Activated CD4-positive, alpha-beta memory T cell treated with anti-CD3 and anti-CD28 coated beads for 36 hours (primary cell): Measurements from ENCODE around the gene SBF1. TPM values are rescaled to one million over a fixed set of nuclear protein-coding genes. Genes with fewer than 3 reads are reported as not detected.

ENCODE experiments used
- CTCF ChIA-PET: fragments of 350-600 bp; sonication (Branson Sonifier 250); formaldehyde crosslinking; loops from one replicate; lab custom pipeline; 2021; ENCODE audit warnings: antibody characterized with exemption, inconsistent platforms; lab: Charles Lee
- POLR2A ChIA-PET: fragments of 350-600 bp; sonication (Branson Sonifier 250); formaldehyde crosslinking; loops from one replicate; lab custom pipeline; 2021; ENCODE audit warnings: antibody characterized with exemption; lab: Charles Lee
- DNase-seq: peaks from one replicate; pipeline ENCODE4 v3.0.0-alpha.2; 2020
- H3K27ac Mint-ChIP-seq: one replicate; pipeline ENCODE4 v1.8.0; 2021; ENCODE audit warnings: mixed read lengths
- H3K27me3 Mint-ChIP-seq: one replicate; pipeline ENCODE4 v1.8.0; 2021; ENCODE audit warnings: mixed read lengths
- H3K36me3 Mint-ChIP-seq: one replicate; pipeline ENCODE4 v1.8.0; 2021; ENCODE audit warnings: mixed read lengths
- H3K4me1 Mint-ChIP-seq: one replicate; pipeline ENCODE4 v1.8.0; 2021; ENCODE audit warnings: low read depth, mixed read lengths
- H3K4me3 Mint-ChIP-seq: one replicate; pipeline ENCODE4 v1.8.0; 2021; ENCODE audit warnings: mild to moderate bottlenecking, mixed read lengths
- H3K9me3 Mint-ChIP-seq: one replicate; pipeline ENCODE4 v1.8.0; 2021; ENCODE audit warnings: mixed read lengths
- intact Hi-C: fragments of 100-400 bp; cut with micrococcal nuclease; formaldehyde crosslinking; loops from one replicate; pipeline ENCODE4 v1.15.1; 2023
- total RNA-seq, 2 experiments: library from RNA; stranded (reverse); gene quantifications; one replicate each; pipeline ENCODE4 v1.2.3, GENCODE V29; 2021

SBF1 gene
- total RNA-seq, 2 experiments from 2014 or later = 110 to 112 TPM

DNA sequence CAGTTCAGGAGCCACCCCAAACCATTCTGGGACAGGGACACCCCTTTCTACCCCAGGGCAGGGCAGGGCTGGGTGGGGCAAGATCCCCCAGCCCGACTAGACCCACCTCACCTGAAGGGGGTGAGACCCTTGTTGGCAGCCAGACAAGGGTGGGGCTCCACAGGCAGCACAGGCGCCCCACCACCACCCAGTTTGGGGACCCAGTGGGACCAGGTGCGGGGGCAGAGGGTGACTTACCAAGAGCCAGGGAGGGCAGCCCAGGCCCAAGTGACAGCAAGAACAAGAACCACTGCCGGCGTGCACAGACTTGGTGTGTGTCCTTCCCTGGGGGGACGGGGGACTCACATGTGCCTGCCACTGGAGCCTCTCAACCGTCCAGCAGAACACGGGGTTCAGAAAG lies 8.7 kb upstream of the SBF1 start:
- POLR2A ChIA-PET = no interaction called here

DNA sequence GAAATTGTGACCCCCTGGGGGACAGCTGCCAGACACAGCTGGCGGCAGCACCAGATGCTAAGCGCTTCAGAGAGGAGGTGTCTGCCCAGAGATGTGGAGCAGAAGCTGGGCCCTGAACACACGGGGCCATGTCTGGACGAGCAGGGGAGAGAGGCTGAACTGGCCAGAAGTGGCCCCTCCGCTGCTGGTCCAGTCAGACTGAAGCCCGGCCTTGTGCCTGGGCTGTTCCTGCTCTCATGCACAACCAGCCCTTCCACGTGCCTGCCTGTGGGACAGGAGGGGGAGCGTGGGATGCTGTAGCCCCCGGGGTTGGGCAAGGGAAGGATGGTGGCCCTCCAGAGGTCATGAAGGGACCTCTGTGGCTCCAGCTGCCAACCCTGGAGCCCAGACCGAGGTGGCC lies 8.3 kb upstream of the SBF1 start:
- no peak for DNase-seq
- Mint-ChIP-seq H3K4me3 (peak overlapping the region; percentile 32), H3K36me3 (peaks cover 2% of the 10 kb centered on the region), H3K9me3 (no peaks in the 10 kb centered on the region), H3K27me3 (peaks cover 3% of the 10 kb centered on the region), H3K27ac (no peak overlapping the region), H3K4me1 (peaks cover 3% of the 10 kb centered on the region)
- intact Hi-C loops = no loop called here
- POLR2A ChIA-PET = interaction anchor here (1.5 kb wide), 1 partner anchor 12 kb away, joined by 3 read pairs; no protein-coding TSS in a partner anchor
- CTCF ChIA-PET = no interaction called here

More for the DNA sequence above, 8.7 kb upstream of the SBF1 start:
- peaks cover 3% of the 10 kb centered on the region for H3K4me1 Mint-ChIP-seq
- no peak overlapping the region for H3K27ac Mint-ChIP-seq
- intact Hi-C loops = no loop called here
- H3K36me3 Mint-ChIP-seq = peaks cover 2% of the 10 kb centered on the region
- DNase-seq = no peak
- peaks cover 3% of the 10 kb centered on the region for H3K27me3 Mint-ChIP-seq
- no peaks in the 10 kb centered on the region for H3K9me3 Mint-ChIP-seq
- CTCF ChIA-PET = no interaction called here
- no peak overlapping the region for H3K4me3 Mint-ChIP-seq

DNA sequence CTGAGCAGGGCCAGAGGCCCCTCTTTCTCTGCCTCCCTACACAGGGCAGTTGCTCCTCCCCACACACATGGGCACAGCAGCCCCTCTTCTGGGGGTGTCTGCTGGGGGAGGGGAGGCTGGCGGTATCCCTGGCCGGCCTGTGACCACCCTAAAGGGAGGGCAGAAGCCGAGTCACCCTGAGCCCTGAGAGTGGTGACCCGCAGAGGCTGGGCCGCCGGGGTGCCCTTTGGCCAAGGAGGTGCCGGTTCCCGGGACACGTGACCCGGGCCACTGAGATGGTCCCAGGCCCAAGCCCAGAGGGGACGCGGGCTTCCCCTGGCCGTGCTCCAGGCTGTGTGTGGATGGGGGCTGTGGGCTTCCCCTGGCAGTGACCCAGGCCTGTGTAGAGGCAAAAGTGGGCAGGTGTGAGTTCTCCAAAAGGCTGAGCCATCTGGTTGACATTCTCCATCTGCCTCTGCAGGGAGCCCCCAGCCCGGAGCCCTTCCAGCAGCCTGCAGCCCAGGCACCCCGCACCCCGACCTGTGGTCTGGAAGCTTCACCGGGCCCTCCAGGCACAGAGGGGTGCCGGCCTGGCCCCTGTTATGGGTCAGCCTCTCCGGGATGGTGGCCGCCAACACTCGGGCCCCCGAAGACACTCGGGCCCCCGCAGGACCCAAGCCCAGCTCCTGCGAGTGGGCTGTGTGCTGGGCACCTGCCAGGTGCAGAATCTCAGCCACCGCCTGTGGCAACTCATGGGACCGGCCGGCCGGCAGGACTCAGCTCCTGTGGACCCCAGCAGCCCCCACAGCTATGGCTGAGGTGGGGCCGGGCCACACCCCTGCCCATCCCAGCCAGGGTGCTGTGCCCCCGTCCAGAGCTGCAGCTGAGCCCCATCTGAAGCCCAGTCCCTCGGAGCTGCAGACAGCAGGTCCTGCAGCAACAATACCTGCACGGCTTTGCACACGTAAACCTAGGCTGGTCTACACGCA lies 7.6 kb upstream of the SBF1 start:
- Mint-ChIP-seq H3K36me3 (peaks cover 2% of the 10 kb centered on the region), H3K27ac (no peak overlapping the region), H3K9me3 (no peaks in the 10 kb centered on the region), H3K4me1 (peaks cover 3% of the 10 kb centered on the region), H3K4me3 (peak overlapping the region; percentile 79), H3K27me3 (peaks cover 3% of the 10 kb centered on the region)
- intact Hi-C loops = no loop called here
- no peak for DNase-seq
- ChIA-PET POLR2A (interaction anchor here (1.5 kb wide), 1 partner anchor 12 kb away, joined by 3 read pairs; no protein-coding TSS in a partner anchor), CTCF (interaction anchor here (2.7 kb wide), 1 partner anchor 15 kb away, joined by 15 read pairs; no protein-coding TSS in a partner anchor)

DNA sequence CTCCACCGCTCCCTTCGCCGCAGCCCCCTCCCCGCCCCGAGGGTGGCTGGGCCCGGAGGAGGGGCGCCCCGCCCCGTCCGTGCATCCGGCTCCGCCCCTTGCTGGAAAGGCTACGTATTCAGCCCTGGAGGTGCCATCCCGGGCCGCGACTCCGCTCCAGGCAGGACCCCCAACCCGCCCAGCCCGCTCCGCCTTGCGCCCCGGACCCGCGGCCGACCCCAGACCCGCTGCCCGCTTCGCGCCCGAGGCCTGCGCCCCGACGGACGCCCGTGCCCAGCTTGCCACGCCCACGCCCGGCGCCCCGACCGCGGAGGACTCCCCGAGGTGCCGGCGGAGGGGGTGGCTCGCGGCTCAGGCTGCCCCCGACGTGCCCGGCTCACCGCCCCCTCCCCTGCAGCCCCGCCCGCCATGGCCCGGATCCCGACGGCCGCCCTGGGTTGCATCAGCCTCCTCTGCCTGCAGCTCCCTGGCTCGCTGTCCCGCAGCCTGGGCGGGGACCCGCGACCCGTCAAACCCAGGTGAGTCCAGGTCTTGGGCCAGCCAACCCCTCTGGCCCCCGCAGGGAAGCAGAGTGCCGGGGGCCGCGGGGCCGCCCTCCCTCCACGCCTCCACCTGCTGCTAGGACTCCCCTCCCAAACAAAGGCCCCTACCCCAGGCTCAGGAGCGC lies 6.7 kb upstream of the SBF1 start, which contains the start of gene ADM2:
Gene ADM2 (plus strand): TSS at position 104 of the 667 bp plus-strand sequence. CDS start 305 bp downstream, at position 409.
- peaks cover 3% of the 10 kb centered on the region for H3K27me3 Mint-ChIP-seq
- H3K4me3 Mint-ChIP-seq = peak within 1 kb of the TSS; percentile 79
- intact Hi-C loops = no loop called here
- H3K27ac Mint-ChIP-seq = no peak within 1 kb of the TSS
- POLR2A ChIA-PET = interaction anchor here (1.0 to 1.5 kb wide), 2 partner anchors 11 to 44 kb away, joined by 3 to 4 read pairs; partner anchors contain the start of gene SCO2
- DNase-seq = peak; percentile 80
- no peaks in the 10 kb centered on the region for H3K9me3 Mint-ChIP-seq
- peaks cover 3% of the 10 kb centered on the region for H3K4me1 Mint-ChIP-seq
- CTCF ChIA-PET = interaction anchor here (2.7 kb wide), 1 partner anchor 16 kb away, joined by 15 read pairs; no protein-coding TSS in a partner anchor
- peaks cover 2% of the 10 kb centered on the region for H3K36me3 Mint-ChIP-seq

DNA sequence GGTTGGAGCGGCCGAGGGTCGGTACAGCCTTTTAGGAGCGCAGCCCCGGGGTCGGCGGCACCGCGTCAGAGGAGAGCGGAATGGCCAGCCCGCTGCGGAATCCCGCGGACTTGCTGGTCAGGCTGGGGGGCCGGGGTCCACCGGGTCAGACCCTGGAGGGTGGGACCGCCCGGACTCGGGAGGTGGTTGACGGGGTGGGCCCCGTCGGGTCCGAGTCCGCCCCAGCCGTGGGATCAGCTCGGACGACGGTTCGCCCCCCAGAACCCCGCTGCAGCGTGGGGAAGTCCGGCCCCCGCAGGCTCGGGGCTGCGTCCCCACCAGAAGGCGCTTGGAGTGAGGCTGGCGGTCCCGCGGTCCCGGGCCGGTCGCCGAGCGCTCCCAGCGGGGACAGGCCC lies 6.2 kb upstream of the SBF1 start:
- Mint-ChIP-seq H3K36me3 (peaks cover 2% of the 10 kb centered on the region), H3K27ac (no peak overlapping the region), H3K4me1 (peaks cover 3% of the 10 kb centered on the region), H3K4me3 (peak overlapping the region; percentile 62), H3K9me3 (no peaks in the 10 kb centered on the region), H3K27me3 (peaks cover 3% of the 10 kb centered on the region)
- no peak for DNase-seq
- ChIA-PET CTCF (interaction anchor here (2.7 kb wide), 1 partner anchor 17 kb away, joined by 15 read pairs; no protein-coding TSS in a partner anchor), POLR2A (interaction anchor here (1.0 kb wide), 1 partner anchor 44 kb away, joined by 4 read pairs; the partner anchor contains the start of gene SCO2)
- intact Hi-C loops = no loop called here

DNA sequence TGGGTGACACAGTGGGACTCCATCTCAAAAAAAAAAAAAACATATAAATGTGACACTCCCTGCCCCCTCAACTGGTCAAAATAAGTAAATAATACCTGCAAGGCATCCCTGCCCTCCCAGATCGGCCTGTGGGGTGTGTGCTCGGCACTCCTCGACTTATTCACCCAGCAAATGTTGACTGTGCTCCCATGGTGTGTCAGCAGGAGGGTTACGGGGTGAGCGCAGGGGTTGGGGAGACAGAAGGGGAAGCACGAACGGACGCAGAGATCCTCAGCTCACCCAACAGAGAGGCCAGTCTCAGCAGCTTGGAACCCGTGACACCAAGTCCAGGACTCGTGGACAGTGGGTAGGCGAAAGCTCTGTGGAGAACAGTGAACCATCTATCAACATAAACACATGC lies 4.9 kb upstream of the SBF1 start:
- H3K27ac Mint-ChIP-seq = no peak overlapping the region
- H3K4me1 Mint-ChIP-seq = peaks cover 8% of the 10 kb centered on the region
- H3K36me3 Mint-ChIP-seq = peaks cover 2% of the 10 kb centered on the region
- no peaks in the 10 kb centered on the region for H3K9me3 Mint-ChIP-seq
- ChIA-PET POLR2A (no interaction called here), CTCF (interaction anchor here (1.3 to 2.7 kb wide), 2 partner anchors 18 to 141 kb away, joined by 6 to 15 read pairs; no protein-coding TSS in a partner anchor)
- intact Hi-C loops = no loop called here
- H3K27me3 Mint-ChIP-seq = peaks cover 3% of the 10 kb centered on the region
- no peak for DNase-seq
- H3K4me3 Mint-ChIP-seq = peak overlapping the region; percentile 65

DNA sequence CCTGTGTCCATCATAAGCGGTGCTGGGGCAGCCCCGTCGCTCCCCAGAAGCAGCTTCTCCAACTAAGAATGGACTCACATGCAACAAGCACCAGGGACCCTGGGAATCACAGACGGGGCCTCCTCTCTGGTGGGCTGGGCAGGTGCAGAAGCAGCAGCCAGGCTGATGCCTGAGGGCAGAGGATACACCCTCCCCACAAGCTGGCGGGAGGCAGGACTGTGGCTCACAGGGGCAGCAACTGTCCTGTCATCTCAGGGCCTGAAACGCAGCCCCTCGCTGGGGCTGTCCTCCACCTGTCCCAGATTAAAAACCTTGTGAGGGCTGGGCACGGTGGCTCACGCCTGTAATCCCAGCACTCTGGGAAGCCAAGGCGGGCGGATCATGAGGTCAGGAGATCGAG lies 3.1 kb upstream of the SBF1 start:
- intact Hi-C loops = no loop called here
- no peaks in the 10 kb centered on the region for H3K9me3 Mint-ChIP-seq
- CTCF ChIA-PET = interaction anchor here (0.8 to 1.3 kb wide), 2 partner anchors 20 to 30 kb away, joined by 3 to 5 read pairs; partner anchors contain the start of gene NCAPH2
- no peak overlapping the region for H3K4me3 Mint-ChIP-seq
- peaks cover 21% of the 10 kb centered on the region for H3K4me1 Mint-ChIP-seq
- POLR2A ChIA-PET = no interaction called here
- no peak overlapping the region for H3K27ac Mint-ChIP-seq
- H3K36me3 Mint-ChIP-seq = no peaks in the 10 kb centered on the region
- peaks cover 3% of the 10 kb centered on the region for H3K27me3 Mint-ChIP-seq
- DNase-seq = no peak

DNA sequence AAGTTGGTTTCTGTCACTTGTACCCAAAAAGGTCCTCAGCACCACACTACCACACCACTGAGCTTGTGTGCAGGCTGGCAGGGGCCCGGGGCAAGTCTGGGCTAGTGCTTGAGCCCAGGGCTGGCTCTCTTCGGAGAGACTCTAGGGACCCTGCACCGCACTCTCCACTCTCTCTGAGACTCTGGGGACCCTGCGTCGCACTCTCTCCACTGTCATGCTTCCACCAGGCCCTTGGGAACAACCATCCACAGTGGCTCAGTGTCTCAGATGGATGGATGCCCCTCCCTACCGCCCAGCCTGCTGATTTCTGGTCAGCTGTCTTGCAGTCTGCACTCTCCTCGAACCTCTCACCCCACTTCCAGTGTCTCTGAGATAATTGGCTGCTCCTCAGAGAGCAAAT lies 2.0 kb upstream of the SBF1 start:
- Mint-ChIP-seq H3K4me3 (peak overlapping the region; percentile 22), H3K27me3 (peaks cover 3% of the 10 kb centered on the region), H3K27ac (no peak overlapping the region), H3K4me1 (peaks cover 31% of the 10 kb centered on the region), H3K36me3 (no peaks in the 10 kb centered on the region), H3K9me3 (no peaks in the 10 kb centered on the region)
- ChIA-PET CTCF (interaction anchor here (1.3 kb wide), 1 partner anchor 21 kb away, joined by 3 read pairs; no protein-coding TSS in a partner anchor), POLR2A (no interaction called here)
- intact Hi-C loops = no loop called here
- no peak for DNase-seq

DNA sequence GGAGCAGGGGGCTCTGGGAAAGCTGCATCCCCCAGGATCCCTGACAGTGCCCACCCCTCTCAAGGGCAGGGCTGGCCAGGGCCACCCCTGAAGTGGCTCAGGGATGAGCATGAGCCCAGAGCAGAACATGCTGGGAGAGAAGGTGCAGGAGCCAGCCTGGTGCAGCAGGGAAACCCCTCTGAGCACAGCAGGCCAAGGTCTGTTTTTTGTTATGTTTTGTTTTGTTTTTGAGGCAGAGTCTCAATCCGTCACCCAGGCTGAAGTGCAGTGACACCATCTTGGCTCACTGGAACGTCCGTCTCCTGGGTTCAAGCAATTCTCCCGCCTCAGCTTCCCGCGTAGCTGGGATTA lies 792 bp upstream of the SBF1 start:
- Mint-ChIP-seq H3K36me3 (no peaks in the 10 kb centered on the region), H3K4me3 (peak overlapping the region; percentile 62), H3K4me1 (peaks cover 43% of the 10 kb centered on the region), H3K27ac (no peak overlapping the region), H3K27me3 (peaks cover 3% of the 10 kb centered on the region), H3K9me3 (no peaks in the 10 kb centered on the region)
- intact Hi-C loops = loop anchor here (1.0 to 2.0 kb wide), 2 partner anchors 31 to 146 kb away; partner anchors contain the start of gene LMF2
- POLR2A ChIA-PET = interaction anchor here (0.9 to 1.4 kb wide), 3 partner anchors 9 to 50 kb away, joined by 3 to 4 read pairs (median 4); partner anchors contain the start of gene SCO2
- CTCF ChIA-PET = interaction anchor here (0.9 kb wide), 1 partner anchor 145 kb away, joined by 3 read pairs; no protein-coding TSS in a partner anchor
- DNase-seq = no peak

DNA sequence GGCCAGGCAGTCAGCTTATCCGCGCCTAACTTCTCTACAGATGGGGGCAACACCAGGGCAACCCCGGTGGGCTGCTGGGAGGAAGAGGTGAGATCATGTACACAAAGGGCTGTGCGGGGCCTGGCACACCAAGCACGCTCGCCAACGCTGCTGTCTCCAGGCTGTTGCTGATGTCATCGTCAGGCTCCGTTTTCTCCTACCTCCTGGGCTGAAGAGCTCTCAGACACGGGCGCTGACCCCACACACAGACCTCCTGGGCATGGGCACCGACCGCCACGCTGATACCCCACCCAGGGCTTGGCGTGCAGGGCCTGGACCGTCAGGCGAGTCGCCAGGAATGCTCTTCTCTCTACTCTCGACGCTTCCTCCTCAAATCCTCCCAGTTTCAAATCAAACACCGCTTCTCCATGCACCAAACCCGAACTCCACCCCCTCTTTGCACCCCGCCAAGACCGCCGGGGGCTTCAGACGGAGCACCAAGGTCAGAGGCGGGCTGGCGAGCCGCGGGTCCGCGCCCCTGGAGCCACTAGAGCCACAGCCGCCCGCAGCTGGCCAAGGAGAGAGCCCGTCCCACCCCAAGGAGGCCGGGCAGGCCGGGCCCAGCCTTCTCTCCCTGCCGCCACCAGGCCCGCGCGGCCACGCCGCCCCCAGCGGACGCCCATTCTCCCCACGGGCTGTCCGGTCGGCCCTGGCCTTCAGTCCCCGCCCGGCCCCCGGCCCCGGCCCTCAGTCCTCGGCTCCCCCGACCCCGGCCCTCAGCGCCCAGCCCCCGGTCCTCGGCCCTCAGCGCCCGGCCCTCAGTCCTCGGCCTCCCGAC lies 772 bp downstream of the SBF1 start:
- intact Hi-C loops = loop anchor here (2.0 to 5.0 kb wide), 3 partner anchors 21 to 132 kb away; partner anchors contain the start of genes LMF2 and PPP6R2
- ChIA-PET CTCF (interaction anchor here (0.7 to 3.6 kb wide), 12 partner anchors 9 to 223 kb away, joined by 3 to 12 read pairs (median 4); partner anchors contain the start of genes HDAC10, SCO2 and SYCE3), POLR2A (interaction anchor here (1.0 to 1.7 kb wide), 4 partner anchors 34 to 62 kb away, joined by 4 to 7 read pairs (median 4); partner anchors contain the start of genes LMF2, NCAPH2 and SCO2)
- H3K4me1 Mint-ChIP-seq = peaks cover 54% of the 10 kb centered on the region
- H3K36me3 Mint-ChIP-seq = no peaks in the 10 kb centered on the region
- H3K4me3 Mint-ChIP-seq = peak overlapping the region; percentile 95
- peak; percentile 66 for DNase-seq
- H3K9me3 Mint-ChIP-seq = no peaks in the 10 kb centered on the region
- peak overlapping the region; percentile 78 for H3K27ac Mint-ChIP-seq
- no peaks in the 10 kb centered on the region for H3K27me3 Mint-ChIP-seq
